Heart right ventricle (tissue), 16 donors: Measurements from ENCODE around the gene ADCK1. TPM values are rescaled to one million over a fixed set of nuclear protein-coding genes. Genes with fewer than 3 reads are reported as not detected.
"Not testable (repeated sequence)": the region's sequence is repeated elsewhere in the genome, so short reads cannot be mapped to it uniquely, and the experiment has no call there.

Experiments
- ATAC-seq, 8 donors: fragments of 200-7000 bp; cut with Tn5 transposase; one replicate each; pipeline ENCODE4 v1.9.1; 2020; ENCODE audit warnings: mild to moderate bottlenecking in 8 of 8, moderate library complexity in 8 of 8, moderate number of reproducible peaks in 1 of 8
- DNase-seq, 2 donors: peaks; one replicate each; pipeline ENCODE4 v3.0.0-alpha.2; 2020
- H3K27ac ChIP-seq, 10 donors: fragments of 200-600 bp; sonication (generic) in 2 of 10; one replicate each; pipeline versions ENCODE4 v1.5.0 to v1.8.0; 2020 to 2022; ENCODE audit warnings: mild to moderate bottlenecking in 3 of 10
- H3K27me3 ChIP-seq, 7 donors: fragments of 200-600 bp; one replicate each; pipeline ENCODE4 v1.8.0; 2021 to 2022; ENCODE audit warnings: mild to moderate bottlenecking in 2 of 7
- H3K36me3 ChIP-seq, 9 donors: fragments of 200-600 bp; sonication (generic) in 1 of 9; one replicate each; pipeline versions ENCODE4 v1.5.0 to v1.8.0; 2020 to 2022; ENCODE audit warnings: mild to moderate bottlenecking in 2 of 9
- H3K4me1 ChIP-seq, 9 donors: fragments of 200-600 bp; sonication (generic) in 1 of 9; one replicate each; pipeline versions ENCODE4 v1.5.0 to v1.8.0; 2020 to 2022; ENCODE audit warnings: mild to moderate bottlenecking in 4 of 9
- H3K4me3 ChIP-seq, 10 donors: fragments of 200-600 bp; sonication (generic) in 2 of 10; one replicate each; pipeline versions ENCODE4 v1.5.0 to v1.8.0; 2020 to 2022; ENCODE audit warnings: mild to moderate bottlenecking in 7 of 10, moderate library complexity in 2 of 10
- H3K9me3 ChIP-seq, 11 donors: fragments of 200-600 bp in 10 of 11; sonication (generic) in 2 of 11; one replicate each; pipeline versions ENCODE4 v1.5.0 to v1.8.0; 2013 to 2022; ENCODE audit warnings: mild to moderate bottlenecking in 2 of 11, control low read depth in 1 of 11, moderate library complexity in 1 of 11
- CTCF ChIP-seq, 9 donors: fragments of 200-600 bp; sonication (generic) in 2 of 9; IDR thresholded peaks; one replicate each; pipeline versions ENCODE4 v1.5.0 to v1.8.0; 2021 to 2022; ENCODE audit warnings: antibody characterized with exemption in 9 of 9, mild to moderate bottlenecking in 5 of 9, moderate library complexity in 1 of 9
- WGBS, 2 donors: extraction: QIAGEN DNeasy Blood & Tissue Kit; methylation state at CpG; one replicate each; pipeline ENCODE4 v1.1.7; 2013; ENCODE audit warnings: inconsistent platforms in 1 of 2; 5-methylcytosine and 5-hydroxymethylcytosine counted together
- intact Hi-C, 10 donors: fragments of 100-400 bp; cut with DNase I; formaldehyde crosslinking; loops; one replicate each; pipeline versions ENCODE4 v1.11.1 to v1.14.2; 2022
- polyA plus RNA-seq, 2 donors: library from polyadenylated mRNA; stranded (reverse); fragments of 200-250 nt; gene quantifications; one replicate each; pipeline ENCODE4 v1.2.3, GENCODE V29; 2013
- total RNA-seq, 10 donors: library from RNA; stranded (reverse); fragmentation: NEBNext Ultra II Directional in 3 of 10; extraction: Animal tissue kit (Norgen Biotek cat#: 25700) in 3 of 10; gene quantifications; one replicate each; pipeline versions ENCODE4 v1.2.1 to v1.2.4, GENCODE V29; 2021 to 2023
- donor health status: Arrhythmogenic right ventricular cardiomyopathy.
- donor health status: ischemic (EF 13 %, LVEDD 7.1; RV severe dilation, severe dysfunction).
- donor health status: healthy with polysubstance abuse.
- donor health status: DM: no; HTN: yes; CAD: no.
- donor health status: DM: no; HTN: no; CAD: no.
- donor health status: ischemic (EF 25% LVEDD 6.9; RV normal size, moderate dysfunction).
- donor health status: ischemic (EF 25% LVEDD 5.7; RV mildly dilated, moderate dysfunction).
- donor health status: healthy.
- donor health status: DM: yes; HTN: yes; CAD: no.
- donor health status: Ischemic cardiomyopathy.
- donor health status: ischemic (EF 35%, LVEDD 5.7; RV mildly dilated, moderate dysfunction).
- donor health status: nonischemic (EF 11% LVEDD 7.7; RV severe dilation, severe dysfunction).
- donor health status: DM: yes; HTN: yes; CAD: no.
- donor health status: PGD.
- donor health status: ischemic (EF 29% LVEDD 5.4; RV normal size, mild dysfunction).
- donor health status: nonischemic (EF 23%, LVEDD 6.1; RV moderate dilation, normal function).

The ADCK1 gene
- total and polyA plus RNA-seq, 12 donors = 6.2 to 33.9 (median 7.3) TPM

DNA sequence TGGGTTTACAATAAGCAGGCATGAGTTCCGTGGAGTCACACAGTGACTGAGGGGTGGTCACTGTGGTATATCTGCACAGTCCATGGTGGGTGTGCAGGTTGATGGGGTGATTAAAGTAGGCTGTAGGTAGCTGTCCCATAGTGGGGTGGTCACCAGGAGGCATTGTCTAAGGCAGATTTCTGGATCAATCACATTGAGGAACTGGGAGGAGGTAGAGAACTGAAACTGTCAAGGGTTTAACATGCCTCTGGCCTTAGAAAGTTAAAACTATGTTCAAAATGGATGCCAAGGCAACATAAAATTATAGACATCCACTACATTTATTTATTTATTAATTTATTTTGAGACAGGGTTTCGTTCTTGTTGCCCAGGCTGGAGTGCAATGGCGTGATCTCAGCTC is 8.3 kb downstream of the ADCK1 start:
- 96 to 99% methylated on average over 3 of the region's 3 CpGs for WGBS, 2 donors
- Histone ChIP-seq H3K4me1 (peaks cover 0 to 4% (median 0%) of the 10 kb centered on the region in 9 donors), H3K27me3 (no peaks in the 10 kb centered on the region), H3K27ac (no peak overlapping the region), H3K4me3 (no peak overlapping the region), H3K9me3 (no peaks in the 10 kb centered on the region), H3K36me3 (no peaks in the 10 kb centered on the region)
- TF ChIP-seq CTCF (IDR thresholded peaks at IDR 0.05) = no peak
- intact Hi-C loops = loop anchor here in 1 of 10 donors (10.0 kb wide), 1 partner anchor 153 kb away; no protein-coding TSS in a partner anchor
- DNase-seq (no peak), ATAC-seq (no peak)

- no peak for TF ChIP-seq CTCF (IDR thresholded peaks at IDR 0.05)
- no peaks in the 10 kb centered on the region for H3K27me3 ChIP-seq
- no peak overlapping the region for H3K4me3 ChIP-seq
- H3K9me3 ChIP-seq = no peaks in the 10 kb centered on the region
- H3K27ac ChIP-seq = no peak overlapping the region
- peaks cover 0 to 4% (median 0%) of the 10 kb centered on the region in 9 donors for H3K4me1 ChIP-seq
- intact Hi-C loops = loop anchor here in 1 of 10 donors (10.0 kb wide), 1 partner anchor 154 kb away; no protein-coding TSS in a partner anchor
- 100% methylated on average over 1 of the region's 1 CpG for WGBS, 2 donors
- ATAC-seq (no peak), DNase-seq (no peak)
- no peaks in the 10 kb centered on the region for H3K36me3 ChIP-seq
These were observed 9.1 kb downstream of the ADCK1 start for GRCh38 chr14:77809011-77809410.

- Histone ChIP-seq H3K27me3 (no peaks in the 10 kb centered on the region), H3K36me3 (no peaks in the 10 kb centered on the region), H3K4me3 (no peak overlapping the region), H3K27ac (no peak overlapping the region), H3K9me3 (no peaks in the 10 kb centered on the region), H3K4me1 (no peaks in the 10 kb centered on the region)
- DNase-seq (no peak), ATAC-seq (no peak)
- intact Hi-C loops = no loop called here
- TF ChIP-seq CTCF (IDR thresholded peaks at IDR 0.05) = no peak
- 86 to 93% methylated on average over 2 of the region's 2 CpGs for WGBS, 2 donors
These were observed 12.1 kb downstream of the ADCK1 start for GRCh38 chr14:77812028-77812427.

GRCh38 chr14:77812682-77813081 is 12.8 kb downstream of the ADCK1 start:
- H3K9me3 ChIP-seq, H3K4me1 ChIP-seq, H3K4me3 ChIP-seq, H3K27ac ChIP-seq, intact Hi-C loops, ATAC-seq, DNase-seq, H3K27me3 ChIP-seq, H3K36me3 ChIP-seq: not testable (repeated sequence)
- 90 to 92% methylated on average over 6 of the region's 6 CpGs for WGBS, 2 donors

- WGBS, 2 donors = 87 to 90% methylated on average over 5 of the region's 5 CpGs
- no peak overlapping the region for H3K4me3 ChIP-seq
- intact Hi-C loops = no loop called here
- TF ChIP-seq CTCF (IDR thresholded peaks at IDR 0.05) = no peak
- H3K27me3 ChIP-seq = no peaks in the 10 kb centered on the region
- no peaks in the 10 kb centered on the region for H3K9me3 ChIP-seq
- H3K36me3 ChIP-seq = peaks cover 0 to 54% (median 8%) of the 10 kb centered on the region in 9 donors
- DNase-seq = no peak
- no peak overlapping the region for H3K27ac ChIP-seq
- H3K4me1 ChIP-seq = peaks cover 0 to 5% (median 0%) of the 10 kb centered on the region in 9 donors
- no peak for ATAC-seq
These were observed 22.4 kb downstream of the ADCK1 start for GRCh38 chr14:77822307-77822706.
